Esophagus squamous epithelium (tissue), 5 donors: Measurements from ENCODE around the gene SYT3. TPM values are rescaled to one million over a fixed set of nuclear protein-coding genes. Genes with fewer than 3 reads are reported as not detected.
"Not testable (repeated sequence)": the region's sequence is repeated elsewhere in the genome, so short reads cannot be mapped to it uniquely, and the experiment has no call there.

ENCODE experiments used
- DNase-seq: peaks from one replicate; lab custom pipeline; 2025; lab: John Stamatoyannopoulos, UW
- H3K27ac ChIP-seq, 4 donors: fragments of 200-600 bp; sonication (generic); one replicate each; pipeline ENCODE4 v1.5.1; 2016 to 2019; ENCODE audit warnings: mild to moderate bottlenecking in 1 of 4
- H3K27me3 ChIP-seq, 4 donors: fragments of 200-600 bp; sonication (generic); 1 replicate in 3 of 4; 2 replicates in 1 of 4; pipeline versions ENCODE4 v1.5.1 to v1.6.0; 2017 to 2021; ENCODE audit warnings: antibody characterized with exemption in 1 of 4
- H3K36me3 ChIP-seq, 3 donors: fragments of 200-600 bp; sonication (generic); one replicate each; pipeline ENCODE4 v1.5.1; 2016 to 2019
- H3K4me1 ChIP-seq, 3 donors: fragments of 200-600 bp; sonication (generic); one replicate each; pipeline ENCODE4 v1.5.1; 2017 to 2019
- H3K4me3 ChIP-seq, 4 donors: fragments of 200-600 bp; sonication (generic); 1 replicate in 3 of 4; 2 replicates in 1 of 4; pipeline ENCODE4 v1.5.1; 2016 to 2019; ENCODE audit warnings: mild to moderate bottlenecking in 2 of 4, moderate library complexity in 1 of 4
- H3K9me3 ChIP-seq, 3 donors: fragments of 200-600 bp; sonication (generic); one replicate each; pipeline ENCODE4 v1.5.1; 2016 to 2019
- POLR2A ChIP-seq, 4 donors: fragments of 450-650 bp; IDR thresholded peaks; one replicate each; pipeline ENCODE4 v1.6.1; 2017; ENCODE audit warnings: antibody characterized with exemption in 4 of 4, mild to moderate bottlenecking in 4 of 4, moderate library complexity in 3 of 4
- WGBS, 2 donors: methylation state at CpG; one replicate each; pipeline ENCODE4 v1.1.5; 2018; 5-methylcytosine and 5-hydroxymethylcytosine counted together
- intact Hi-C: fragments of 100-400 bp; cut with DNase I; formaldehyde crosslinking; loops from one replicate; pipeline ENCODE4 v1.15.0; 2022
- total RNA-seq, 4 donors: library from RNA; depleted of rRNA; stranded (reverse); fragments of >200 nt; gene quantifications; one replicate each; pipeline ENCODE4 v1.1.0, GENCODE V29; 2016
- TF ChIP-seq, protein P1 (sequence below), 6 experiments: fragments of 450-650 bp in 4 of 6; fragments of 200-600 bp in 2 of 6; sonication (generic) in 2 of 6; IDR thresholded peaks; one replicate each; pipeline ENCODE4 v1.5.1; 2016 to 2019; ENCODE audit warnings: antibody characterized with exemption in 6 of 6, mild to moderate bottlenecking in 4 of 6, moderate library complexity in 4 of 6
- donor health status: DM: yes; HTN: yes; CAD: no.

SYT3 gene
- total RNA-seq, 4 donors from 2014 or later: 0.53 to 2.2 TPM; not detected in 2

DNA sequence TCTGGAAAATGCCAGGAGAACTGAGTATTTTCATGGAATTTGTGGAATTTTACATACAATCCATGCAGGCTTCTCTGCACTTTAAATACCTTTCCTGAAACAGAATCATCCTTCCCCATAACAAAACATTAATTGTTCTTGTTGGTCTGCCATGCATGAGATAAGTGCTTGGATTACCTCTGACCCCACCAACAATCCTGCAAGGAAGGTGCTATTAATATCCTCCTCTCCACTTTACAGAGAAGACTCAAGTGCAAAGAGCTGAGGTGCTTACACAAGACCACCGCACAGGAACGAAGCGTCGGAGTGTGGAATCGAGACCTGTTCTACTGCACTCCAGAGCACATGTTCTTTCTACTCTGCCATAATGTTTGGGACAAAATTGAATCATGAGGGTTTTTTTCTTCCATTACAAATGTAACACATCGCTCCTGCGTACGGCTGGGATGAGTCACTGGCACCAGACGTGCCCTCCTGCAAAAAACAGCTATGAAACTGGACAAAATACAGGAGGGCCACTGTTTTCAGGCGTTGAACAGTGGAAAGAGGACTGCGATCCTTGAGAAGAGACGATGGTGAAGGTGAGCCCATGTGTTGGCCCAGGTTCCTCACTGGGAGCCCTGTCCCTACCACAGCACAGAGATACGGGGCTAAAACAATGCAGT lies 58.6 kb downstream of the SYT3 start:
- Histone ChIP-seq H3K9me3 (no peaks in the 10 kb centered on the region), H3K4me1 (no peaks in the 10 kb centered on the region), H3K36me3 (no peaks in the 10 kb centered on the region), H3K27me3 (peaks cover 0 to 23% (median 0%) of the 10 kb centered on the region in 4 donors), H3K4me3 (no peak overlapping the region), H3K27ac (no peak overlapping the region)
- no peak for DNase-seq
- intact Hi-C loops: no loop called here
- WGBS, 2 donors: 66 to 71% methylated on average over 13 of the region's 13 CpGs
- TF ChIP-seq POLR2A (IDR thresholded peaks at IDR 0.05): no peak
- TF ChIP-seq, protein P1, sequence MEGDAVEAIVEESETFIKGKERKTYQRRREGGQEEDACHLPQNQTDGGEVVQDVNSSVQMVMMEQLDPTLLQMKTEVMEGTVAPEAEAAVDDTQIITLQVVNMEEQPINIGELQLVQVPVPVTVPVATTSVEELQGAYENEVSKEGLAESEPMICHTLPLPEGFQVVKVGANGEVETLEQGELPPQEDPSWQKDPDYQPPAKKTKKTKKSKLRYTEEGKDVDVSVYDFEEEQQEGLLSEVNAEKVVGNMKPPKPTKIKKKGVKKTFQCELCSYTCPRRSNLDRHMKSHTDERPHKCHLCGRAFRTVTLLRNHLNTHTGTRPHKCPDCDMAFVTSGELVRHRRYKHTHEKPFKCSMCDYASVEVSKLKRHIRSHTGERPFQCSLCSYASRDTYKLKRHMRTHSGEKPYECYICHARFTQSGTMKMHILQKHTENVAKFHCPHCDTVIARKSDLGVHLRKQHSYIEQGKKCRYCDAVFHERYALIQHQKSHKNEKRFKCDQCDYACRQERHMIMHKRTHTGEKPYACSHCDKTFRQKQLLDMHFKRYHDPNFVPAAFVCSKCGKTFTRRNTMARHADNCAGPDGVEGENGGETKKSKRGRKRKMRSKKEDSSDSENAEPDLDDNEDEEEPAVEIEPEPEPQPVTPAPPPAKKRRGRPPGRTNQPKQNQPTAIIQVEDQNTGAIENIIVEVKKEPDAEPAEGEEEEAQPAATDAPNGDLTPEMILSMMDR (IDR thresholded peaks at IDR 0.05): no peak

GRCh38 chr19:50580240-50580639 lies 59.4 kb downstream of the SYT3 start:
- no peaks in the 10 kb centered on the region for H3K4me1 ChIP-seq
- H3K4me3 ChIP-seq: no peak overlapping the region
- peaks cover 0 to 15% (median 0%) of the 10 kb centered on the region in 4 donors for H3K27me3 ChIP-seq
- TF ChIP-seq POLR2A (IDR thresholded peaks at IDR 0.05): no peak
- TF ChIP-seq, protein P1 (IDR thresholded peaks at IDR 0.05): no peak
- 93 to 94% methylated on average over 6 of the region's 6 CpGs for WGBS, 2 donors
- no peaks in the 10 kb centered on the region for H3K36me3 ChIP-seq
- intact Hi-C loops: no loop called here
- H3K27ac ChIP-seq: no peak overlapping the region
- no peak for DNase-seq
- no peaks in the 10 kb centered on the region for H3K9me3 ChIP-seq

DNA sequence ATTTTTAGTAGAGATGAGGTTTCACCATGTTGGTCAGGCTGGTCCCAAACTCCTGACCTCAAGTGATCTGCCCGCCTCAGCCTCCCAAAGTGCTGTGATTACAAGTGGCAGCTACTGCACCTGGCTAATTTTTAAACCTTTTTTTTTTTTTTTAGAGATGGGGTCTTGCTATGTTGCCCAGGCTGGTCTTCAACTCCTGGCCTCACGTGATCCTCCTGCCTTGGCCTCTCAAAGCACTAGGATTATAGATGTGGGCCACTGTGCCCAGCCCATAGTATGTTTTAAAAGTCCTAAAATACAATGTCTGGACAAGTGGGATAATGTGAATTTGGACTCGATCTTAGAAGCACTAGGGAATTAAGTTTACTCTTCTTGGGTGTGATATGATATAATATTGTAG lies 62.9 kb downstream of the SYT3 start:
- H3K4me1 ChIP-seq, H3K9me3 ChIP-seq, H3K36me3 ChIP-seq, intact Hi-C loops, H3K27ac ChIP-seq, H3K4me3 ChIP-seq, DNase-seq: not testable (repeated sequence)
- peaks cover 0 to 27% (median 0%) of the 10 kb centered on the region in 4 donors for H3K27me3 ChIP-seq
- 68 to 75% methylated on average over 1 to 3 of the region's 3 CpGs for WGBS, 2 donors

DNA sequence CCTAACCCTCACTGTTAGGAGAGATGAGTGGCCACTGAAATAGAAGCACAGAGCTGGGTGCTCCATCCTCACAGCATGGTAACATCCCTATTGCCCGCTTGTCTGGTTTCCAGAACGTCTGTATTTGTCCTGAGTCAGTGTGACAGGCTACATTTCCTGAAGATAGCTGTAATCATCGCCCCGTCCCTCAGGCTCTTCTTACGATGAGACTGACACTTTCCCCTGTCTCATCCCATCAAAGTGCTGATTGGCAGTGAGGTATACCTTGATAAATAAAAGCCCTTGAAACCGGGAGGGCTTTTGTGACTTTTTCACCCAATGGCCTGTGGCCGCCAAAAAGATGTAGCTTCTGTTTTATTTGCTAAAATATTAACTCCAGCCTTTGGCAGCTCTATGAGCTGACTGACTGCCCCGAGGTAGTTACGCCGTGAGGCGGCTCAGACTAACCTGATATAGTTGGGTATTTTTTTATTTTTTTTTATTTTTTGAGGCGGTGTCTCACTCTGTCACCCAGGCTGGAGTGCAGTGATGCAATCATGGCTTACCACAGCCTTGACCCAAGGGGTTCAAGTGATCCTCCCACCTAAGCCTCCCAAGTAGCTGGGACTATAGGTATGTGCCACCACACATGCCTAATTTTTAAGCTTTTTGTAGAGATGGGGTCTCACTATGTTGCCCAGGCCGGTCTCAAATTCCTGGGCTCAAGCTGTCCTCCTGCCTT lies 65.8 kb downstream of the SYT3 start:
- H3K36me3 ChIP-seq: no peaks in the 10 kb centered on the region
- DNase-seq: no peak
- no peak overlapping the region for H3K27ac ChIP-seq
- WGBS, 2 donors: 62 to 81% methylated on average over 12 to 13 of the region's 13 CpGs
- H3K4me3 ChIP-seq: no peak overlapping the region
- H3K4me1 ChIP-seq: no peaks in the 10 kb centered on the region
- no peak for TF ChIP-seq POLR2A (IDR thresholded peaks at IDR 0.05)
- intact Hi-C loops: no loop called here
- peaks cover 0 to 51% (median 1%) of the 10 kb centered on the region in 4 donors for H3K27me3 ChIP-seq
- no peaks in the 10 kb centered on the region for H3K9me3 ChIP-seq

Other genes starting within 250 kb of the SYT3 start
- gene SPIB, start 220.9 kb downstream of the SYT3 start, total RNA-seq: under 1 TPM in 1 of 4 donors, not detected in 3; 0.32 TPM
- under 1 TPM in 1 of 4 donors, not detected in 3; 0.19 TPM for gene MYBPC2, start 207.0 kb downstream of the SYT3 start, total RNA-seq
- gene EMC10, start 163.4 kb downstream of the SYT3 start, total RNA-seq: 10 to 100 TPM; 50.2 to 76.1 (median 59.7) TPM
- gene GARIN5A, start 163.0 kb downstream of the SYT3 start, total RNA-seq: 1 to 10 TPM in 3 of 4 donors, under 1 TPM in 1; 0.53 to 2.0 (median 1.5) TPM
- gene JOSD2, start 128.7 kb downstream of the SYT3 start, total RNA-seq: 10 to 100 TPM; 26.3 to 45.1 (median 34.9) TPM
- gene ASPDH, start 126.0 kb downstream of the SYT3 start, total RNA-seq: not detected
- 1 to 10 TPM in 1 of 4 donors, under 1 TPM in 3; 0.18 to 1.5 (median 0.44) TPM for gene LRRC4B, start 71.4 kb downstream of the SYT3 start, total RNA-seq
- gene C19orf81, start 9.6 kb upstream of the SYT3 start, total RNA-seq: not detected
- gene SHANK1, start 79.9 kb upstream of the SYT3 start, total RNA-seq: under 1 TPM in 1 of 4 donors, not detected in 3; 0.06 TPM
- 10 to 100 TPM in 1 of 4 donors, 1 to 10 TPM in 2, under 1 TPM in 1; 0.80 to 11.1 (median 3.9) TPM for gene CLEC11A, start 83.5 kb upstream of the SYT3 start, total RNA-seq
- not detected for gene GPR32, start 130.6 kb upstream of the SYT3 start, total RNA-seq
- gene ACP4, start 150.5 kb upstream of the SYT3 start, total RNA-seq: not detected
- gene KLK1, start 183.9 kb upstream of the SYT3 start, total RNA-seq: not detected
- not detected for gene KLK15, start 193.7 kb upstream of the SYT3 start, total RNA-seq
- not detected for gene KLK3, start 215.0 kb upstream of the SYT3 start, total RNA-seq
- not detected for gene KLK2, start 233.6 kb upstream of the SYT3 start, total RNA-seq